Mesodermal cell (in vitro differentiated cells): ENCODE results near the gene PKP4.
"Not testable (repeated sequence)": the region's sequence is repeated elsewhere in the genome, so short reads cannot be mapped to it uniquely, and the experiment has no call there.

Source experiments
- H3K27ac ChIP-seq: 2 replicates; pipeline ENCODE4 v1.7.0; 2013; ENCODE audit warnings: mild to moderate bottlenecking, low read depth, low read length, moderate library complexity; ENCODE audit not compliant: severe bottlenecking
- H3K36me3 ChIP-seq: 2 replicates; pipeline ENCODE4 v1.7.1; 2013; ENCODE audit warnings: mild to moderate bottlenecking, low read length, moderate library complexity; ENCODE audit not compliant: control insufficient read depth, insufficient read depth
- H3K4me1 ChIP-seq: one replicate; pipeline ENCODE4 v1.7.1; 2013; ENCODE audit warnings: mild to moderate bottlenecking, low read length; ENCODE audit not compliant: insufficient read depth, control insufficient read depth, poor library complexity, severe bottlenecking
- H3K4me3 ChIP-seq: 2 replicates; pipeline ENCODE4 v1.7.0; 2013; ENCODE audit warnings: low read length, control low read depth, mild to moderate bottlenecking; ENCODE audit not compliant: insufficient read depth, poor library complexity, severe bottlenecking; ENCODE audit errors: extremely low read depth
- H3K9me3 ChIP-seq: 2 replicates; pipeline ENCODE4 v1.7.1; 2013; ENCODE audit warnings: mild to moderate bottlenecking, low read length, moderate library complexity; ENCODE audit not compliant: control insufficient read depth
- WGBS, 2 experiments: methylation state at CpG; one replicate each; pipeline ENCODE4 v1.1.5; 2013; ENCODE audit warnings: missing lambda C conversion rate in 2 of 2; ENCODE audit not compliant: insufficient coverage in 2 of 2; 5-methylcytosine and 5-hydroxymethylcytosine counted together

The PKP4 gene

GRCh38 chr2:158685646-158686045, 228.9 kb downstream of the PKP4 start:
- Histone ChIP-seq H3K9me3 (no peaks in the 10 kb centered on the region), H3K36me3 (peaks cover 5% of the 10 kb centered on the region), H3K27ac (no peak overlapping the region), H3K4me3 (no peak overlapping the region), H3K4me1 (peaks cover 7% of the 10 kb centered on the region)
- WGBS, 2 experiments, result no CpG with 5 or more reads among the region's 3 CpGs

GRCh38 chr2:158686210-158686691, 229.5 kb downstream of the PKP4 start:
- WGBS, 2 experiments, result 62 to 75% methylated on average over 7 to 8 of the region's 11 CpGs
- no peak overlapping the region for H3K4me3 ChIP-seq
- peaks cover 7% of the 10 kb centered on the region for H3K4me1 ChIP-seq
- no peaks in the 10 kb centered on the region for H3K9me3 ChIP-seq
- H3K27ac ChIP-seq, result no peak overlapping the region
- H3K36me3 ChIP-seq, result peaks cover under 1% of the 10 kb centered on the region

GRCh38 chr2:158687315-158687714, 230.6 kb downstream of the PKP4 start:
- Histone ChIP-seq H3K4me1 (peaks cover 7% of the 10 kb centered on the region), H3K36me3 (no peaks in the 10 kb centered on the region), H3K27ac (no peak overlapping the region), H3K9me3 (no peaks in the 10 kb centered on the region), H3K4me3 (no peak overlapping the region)
- 90 to 100% methylated on average over 1 to 2 of the region's 3 CpGs for WGBS, 2 experiments

- Histone ChIP-seq H3K36me3 (no peaks in the 10 kb centered on the region), H3K4me1 (peaks cover 7% of the 10 kb centered on the region), H3K4me3 (no peak overlapping the region), H3K9me3 (no peaks in the 10 kb centered on the region), H3K27ac (peak overlapping the region; percentile 33)
- 83 to 90% methylated on average over 4 of the region's 4 CpGs for WGBS, 2 experiments
These were observed 232.0 kb downstream of the PKP4 start for GRCh38 chr2:158688721-158689120.

GRCh38 chr2:158689391-158689790, 232.6 kb downstream of the PKP4 start:
- H3K36me3 ChIP-seq, result no peaks in the 10 kb centered on the region
- no peak overlapping the region for H3K27ac ChIP-seq
- WGBS, 2 experiments, result 88 to 89% methylated on average over 4 to 5 of the region's 5 CpGs
- H3K4me3 ChIP-seq, result no peak overlapping the region
- H3K4me1 ChIP-seq, result peaks cover 7% of the 10 kb centered on the region
- H3K9me3 ChIP-seq, result no peaks in the 10 kb centered on the region

GRCh38 chr2:158690823-158691222, 234.1 kb downstream of the PKP4 start:
- Histone ChIP-seq H3K27ac (no peak overlapping the region), H3K9me3 (no peaks in the 10 kb centered on the region), H3K4me3 (no peak overlapping the region), H3K4me1 (peaks cover 7% of the 10 kb centered on the region), H3K36me3 (no peaks in the 10 kb centered on the region)
- WGBS, 2 experiments, result 90% methylated on average over 2 of the region's 2 CpGs; no CpG with 5 or more reads in 1 of the 2 experiments

GRCh38 chr2:158691619-158692018, 234.9 kb downstream of the PKP4 start:
- H3K4me3 ChIP-seq, result no peak overlapping the region
- H3K27ac ChIP-seq, result no peak overlapping the region
- no peaks in the 10 kb centered on the region for H3K36me3 ChIP-seq
- no peaks in the 10 kb centered on the region for H3K9me3 ChIP-seq
- H3K4me1 ChIP-seq, result peaks cover 7% of the 10 kb centered on the region
- WGBS, 2 experiments, result 80 to 88% methylated on average over 1 to 3 of the region's 4 CpGs

- Histone ChIP-seq H3K36me3 (no peaks in the 10 kb centered on the region), H3K4me3 (no peak overlapping the region), H3K27ac (no peak overlapping the region), H3K9me3 (peaks cover 6% of the 10 kb centered on the region), H3K4me1 (peaks cover 7% of the 10 kb centered on the region)
- 60% methylated on average over 1 of the region's 3 CpGs; no CpG with 5 or more reads in 1 of the 2 experiments for WGBS, 2 experiments
These were observed 235.8 kb downstream of the PKP4 start for GRCh38 chr2:158692372-158693103.

GRCh38 chr2:158693476-158693875, 236.7 kb downstream of the PKP4 start:
- peaks cover 6% of the 10 kb centered on the region for H3K4me1 ChIP-seq
- no peak overlapping the region for H3K4me3 ChIP-seq
- peaks cover 6% of the 10 kb centered on the region for H3K9me3 ChIP-seq

GRCh38 chr2:158695305-158695704, 238.6 kb downstream of the PKP4 start:
- Histone ChIP-seq H3K36me3 (no peaks in the 10 kb centered on the region), H3K4me1 (no peaks in the 10 kb centered on the region), H3K9me3 (peaks cover 6% of the 10 kb centered on the region), H3K27ac (no peak overlapping the region), H3K4me3 (no peak overlapping the region)

More at GRCh38 chr2:158693476-158693875, 236.7 kb downstream of the PKP4 start:
- no peak overlapping the region for H3K27ac ChIP-seq
- no peaks in the 10 kb centered on the region for H3K36me3 ChIP-seq

GRCh38 chr2:158695744-158696143, 239.0 kb downstream of the PKP4 start:
- not testable (repeated sequence) for H3K4me3 ChIP-seq, H3K9me3 ChIP-seq, H3K27ac ChIP-seq, H3K36me3 ChIP-seq, H3K4me1 ChIP-seq
- 94 to 100% methylated on average over 4 of the region's 5 CpGs for WGBS, 2 experiments
